ENCODE measurements around the gene RASGRF1.
A peak's percentile ranks its signal among the peaks of the same experiment; 100 is the strongest.

The RASGRF1 gene

GRCh38 chr15:78955355-78955754, 135.2 kb downstream of the RASGRF1 start:
- no peak for DNase-seq (ENCODE audit: low read depth, low spot score)

GRCh38 chr15:78951841-78952238, 138.7 kb downstream of the RASGRF1 start:
- peak; percentile 54 for DNase-seq (ENCODE audit: low read depth, low spot score)

- DNase-seq (ENCODE audit: low read depth, low spot score), result peak; percentile 62
Observed at GRCh38 chr15:78950902-78951840, 139.4 kb downstream of the RASGRF1 start.

GRCh38 chr15:78950343-78950742, 140.2 kb downstream of the RASGRF1 start:
- DNase-seq (ENCODE audit: low read depth, low spot score), result no peak

- no peak for DNase-seq (ENCODE audit: low read depth, low spot score)
Observed at GRCh38 chr15:78949461-78949860, 141.1 kb downstream of the RASGRF1 start.

GRCh38 chr15:78947506-78947905, 143.1 kb downstream of the RASGRF1 start:
- no peak for DNase-seq (ENCODE audit: low read depth, low spot score)

- no peak for DNase-seq (ENCODE audit: low read depth, low spot score)
Observed at GRCh38 chr15:78946493-78946892, 144.1 kb downstream of the RASGRF1 start.

GRCh38 chr15:78944669-78945407, 145.7 kb downstream of the RASGRF1 start, which contains the start of gene CTSH:
TSS of gene CTSH (minus strand) at chr15:78945046. CDS start at chr15:78944981, 65 bp downstream.
- peak; percentile 71 for DNase-seq (ENCODE audit: low read depth, low spot score)

GRCh38 chr15:78944202-78944625, 146.4 kb downstream of the RASGRF1 start:
- no peak for DNase-seq (ENCODE audit: low read depth, low spot score)

GRCh38 chr15:78943692-78944091, 146.9 kb downstream of the RASGRF1 start:
- DNase-seq (ENCODE audit: low read depth, low spot score), result peak; percentile 49

- no peak for DNase-seq (ENCODE audit: low read depth, low spot score)
Observed at GRCh38 chr15:78942741-78943140, 147.8 kb downstream of the RASGRF1 start.

GRCh38 chr15:78938658-78939488, 151.7 kb downstream of the RASGRF1 start:
- no peak for DNase-seq (ENCODE audit: low read depth, low spot score)

- no peak for DNase-seq (ENCODE audit: low read depth, low spot score)
Observed at GRCh38 chr15:78937132-78937739, 153.3 kb downstream of the RASGRF1 start.

GRCh38 chr15:78934655-78935023, 155.9 kb downstream of the RASGRF1 start:
- DNase-seq (ENCODE audit: low read depth, low spot score), result no peak

GRCh38 chr15:78933823-78934654, 156.5 kb downstream of the RASGRF1 start:
- DNase-seq (ENCODE audit: low read depth, low spot score), result peak; percentile 79

- DNase-seq (ENCODE audit: low read depth, low spot score), result no peak
Observed at GRCh38 chr15:78933187-78933822, 157.3 kb downstream of the RASGRF1 start.

GRCh38 chr15:78932258-78932808, 158.2 kb downstream of the RASGRF1 start:
- DNase-seq (ENCODE audit: low read depth, low spot score), result no peak

- no peak for DNase-seq (ENCODE audit: low read depth, low spot score)
Observed at GRCh38 chr15:78931439-78932257, 158.9 kb downstream of the RASGRF1 start.
